IMR-90 (cell line): ENCODE data around the gene CEBPE. TPM values are rescaled to one million over a fixed set of nuclear protein-coding genes. Genes with fewer than 3 reads are reported as not detected.

Experiments
- ATAC-seq: fragments of 200-7000 bp; cut with Tn5 transposase; 2 replicates; pipeline ENCODE4 v1.9.1; 2020; ENCODE audit warnings: low read depth, mild to moderate bottlenecking, moderate library complexity
- BruUV-seq: library from RNA; stranded (reverse); fragments of 400-500 nt; replicated peaks from 2 replicates; lab custom pipeline; 2021; lab: Mats Ljungman, UMichigan
- CTCF ChIA-PET: fragments of 300-600 bp; formaldehyde crosslinking; extraction: SDS; loops from one replicate; lab custom pipeline; 2021; ENCODE audit warnings: antibody characterized with exemption; lab: Yijun Ruan, JAX
- POLR2A ChIA-PET: fragments of 300-600 bp; sonication (Branson Sonifier 250); formaldehyde crosslinking; loops from one replicate; lab custom pipeline; 2022; ENCODE audit warnings: antibody characterized with exemption; ENCODE audit not compliant: unreplicated experiment; lab: Charles Lee
- DNase-seq: peaks from one replicate; pipeline ENCODE4 v3.0.0; 2013
- H2AFZ ChIP-seq: replicated peaks from 2 replicates; pipeline ENCODE3; 2013; ENCODE audit warnings: low read length, mild to moderate bottlenecking; ENCODE audit not compliant: poor library complexity
- H2AK5ac ChIP-seq: 2 replicates; pipeline ENCODE4 v1.6.1; 2013; ENCODE audit warnings: low read depth, low read length, inconsistent platforms
- H2AK9ac ChIP-seq: replicated peaks from 2 replicates; pipeline ENCODE3; 2013; ENCODE audit warnings: mild to moderate bottlenecking, low read depth, low read length, moderate library complexity; ENCODE audit not compliant: poor library complexity
- H2BK120ac ChIP-seq: 2 replicates; pipeline ENCODE4 v1.6.1; 2013; ENCODE audit warnings: low read depth, low read length, inconsistent platforms
- H2BK15ac ChIP-seq: 3 replicates; pipeline ENCODE4 v1.6.1; 2013; ENCODE audit warnings: low read depth, low read length, inconsistent platforms
- H2BK20ac ChIP-seq: 2 replicates; pipeline ENCODE4 v1.6.1; 2013; ENCODE audit warnings: low read depth, mild to moderate bottlenecking, inconsistent platforms, low read length, moderate library complexity
- H2BK5ac ChIP-seq: 2 replicates; pipeline ENCODE4 v1.6.1; 2013; ENCODE audit warnings: mild to moderate bottlenecking, low read depth, low read length, inconsistent platforms; ENCODE audit not compliant: poor library complexity, severe bottlenecking
- H3K14ac ChIP-seq: replicated peaks from 2 replicates; pipeline ENCODE4 v1.6.1; 2013; ENCODE audit warnings: low read depth, low read length, inconsistent platforms
- H3K18ac ChIP-seq: 2 replicates; pipeline ENCODE4 v1.6.1; 2013; ENCODE audit warnings: low read depth, low read length, control low read depth
- H3K23ac ChIP-seq: 2 replicates; pipeline ENCODE4 v1.6.1; 2013; ENCODE audit warnings: low read depth, low read length, inconsistent platforms
- H3K27ac ChIP-seq: 2 replicates; pipeline ENCODE4 v1.5.1; 2013; ENCODE audit warnings: mild to moderate bottlenecking, control low read depth, low read length; ENCODE audit not compliant: insufficient read depth
- H3K27me3 ChIP-seq: 2 replicates; pipeline ENCODE4 v1.6.1; 2013; ENCODE audit warnings: low read length; ENCODE audit not compliant: control insufficient read depth, insufficient read depth
- H3K36me3 ChIP-seq: 2 replicates; pipeline ENCODE4 v1.6.1; 2013; ENCODE audit warnings: low read length, mixed read lengths; ENCODE audit not compliant: control insufficient read depth, insufficient read depth
- H3K4ac ChIP-seq: 2 replicates; pipeline ENCODE4 v1.6.1; 2013; ENCODE audit warnings: low read depth, low read length, inconsistent platforms
- H3K4me1 ChIP-seq: 2 replicates; pipeline ENCODE4 v1.6.1; 2013; ENCODE audit warnings: low read length, mixed read lengths; ENCODE audit not compliant: control insufficient read depth, insufficient read depth
- H3K4me2 ChIP-seq: 2 replicates; pipeline ENCODE4 v1.6.1; 2013; ENCODE audit warnings: low read depth, mild to moderate bottlenecking, control low read depth, low read length, moderate library complexity
- H3K4me3 ChIP-seq: 2 replicates; pipeline ENCODE4 v1.5.1; 2013; ENCODE audit warnings: low read depth, mild to moderate bottlenecking, control low read depth, low read length, moderate library complexity; ENCODE audit not compliant: insufficient read depth
- H3K56ac ChIP-seq: 2 replicates; pipeline ENCODE4 v1.6.1; 2013; ENCODE audit warnings: low read length, inconsistent platforms; ENCODE audit not compliant: insufficient read depth; ENCODE audit errors: extremely low read depth
- H3K79me1 ChIP-seq, 2 experiments: 2 replicates each; pipeline ENCODE4 v1.6.1; 2013; ENCODE audit warnings: low read length in 2 of 2, inconsistent platforms in 1 of 2, low read depth in 1 of 2
- H3K9ac ChIP-seq: 2 replicates; pipeline ENCODE4 v1.6.1; 2013; ENCODE audit warnings: low read depth, low read length, control low read depth
- H3K9me1 ChIP-seq: 2 replicates; pipeline ENCODE4 v1.6.1; 2013; ENCODE audit warnings: low read length, inconsistent platforms; ENCODE audit not compliant: insufficient read depth
- H3K9me3 ChIP-seq: 2 replicates; pipeline ENCODE4 v1.6.1; 2013; ENCODE audit warnings: low read length; ENCODE audit not compliant: control insufficient read depth, insufficient read depth
- H4K20me1 ChIP-seq: 2 replicates; pipeline ENCODE4 v1.6.1; 2013; ENCODE audit warnings: low read length, inconsistent platforms; ENCODE audit not compliant: insufficient read depth
- H4K5ac ChIP-seq: 2 replicates; pipeline ENCODE4 v1.6.1; 2013; ENCODE audit warnings: mild to moderate bottlenecking, low read depth, low read length, control low read depth
- H4K8ac ChIP-seq, 2 experiments: 2 replicates each; pipeline ENCODE4 v1.6.1; 2013; ENCODE audit warnings: low read depth in 2 of 2, low read length in 2 of 2, control low read depth in 1 of 2, inconsistent platforms in 1 of 2
- H4K91ac ChIP-seq: 2 replicates; pipeline ENCODE4 v1.6.1; 2013; ENCODE audit warnings: low read depth, low read length, inconsistent platforms; ENCODE audit not compliant: insufficient read depth
- BHLHE40 ChIP-seq: fragments of 150-350 bp; IDR thresholded peaks from 2 replicates; pipeline ENCODE4 v1.6.1; 2016; ENCODE audit warnings: mild to moderate bottlenecking, low read depth, low read length
- CEBPB ChIP-seq: IDR thresholded peaks from 2 replicates; pipeline ENCODE4 v1.6.1; 2012; ENCODE audit warnings: low read depth, low read length, improper control_type of control experiment
- CHD1 ChIP-seq: IDR thresholded peaks from 2 replicates; pipeline ENCODE4 v1.6.1; 2012; ENCODE audit warnings: low read depth, low read length, improper control_type of control experiment
- FOS ChIP-seq: fragments of 150-350 bp; IDR thresholded peaks from 2 replicates; pipeline ENCODE4 v1.6.1; 2016; ENCODE audit warnings: low read depth, low read length
- MAFK ChIP-seq: IDR thresholded peaks from 2 replicates; pipeline ENCODE4 v1.6.1; 2012; ENCODE audit warnings: low read depth, low read length, improper control_type of control experiment
- MAZ ChIP-seq: IDR thresholded peaks from 2 replicates; pipeline ENCODE4 v1.6.1; 2012; ENCODE audit warnings: low read depth, mild to moderate bottlenecking, low read length, improper control_type of control experiment, moderate library complexity, borderline replicate concordance
- MXI1 ChIP-seq: IDR thresholded peaks from 2 replicates; pipeline ENCODE4 v1.6.1; 2012; ENCODE audit warnings: low read depth, mild to moderate bottlenecking, low read length, moderate library complexity, borderline replicate concordance
- NFE2L2 ChIP-seq: fragments of 150-350 bp; IDR thresholded peaks from 2 replicates; pipeline ENCODE4 v1.6.1; 2016; ENCODE audit warnings: low read depth, mild to moderate bottlenecking, low read length
- POLR2A ChIP-seq: IDR thresholded peaks from 2 replicates; pipeline ENCODE4 v1.6.1; 2012; ENCODE audit warnings: mild to moderate bottlenecking, low read depth, low read length
- RAD21 ChIP-seq: IDR thresholded peaks from 2 replicates; pipeline ENCODE4 v1.6.1; 2012; ENCODE audit warnings: low read length, improper control_type of control experiment
- RCOR1 ChIP-seq: IDR thresholded peaks from 2 replicates; pipeline ENCODE4 v1.6.1; 2012; ENCODE audit warnings: mild to moderate bottlenecking, low read length, improper control_type of control experiment; ENCODE audit not compliant: insufficient replicate concordance
- RFX5 ChIP-seq: IDR thresholded peaks from 2 replicates; pipeline ENCODE4 v1.8.0; 2012; ENCODE audit warnings: low read depth, mild to moderate bottlenecking, low read length, moderate library complexity
- SMC3 ChIP-seq: fragments of 150-350 bp; IDR thresholded peaks from 2 replicates; pipeline ENCODE4 v1.6.1; 2016; ENCODE audit warnings: low read depth, mild to moderate bottlenecking, antibody characterized with exemption, low read length, moderate library complexity
- WGBS, 2 experiments: methylation state at CpG; one replicate each; pipeline versions ENCODE4 v1.1.5 to v1.1.7; 2013; ENCODE audit warnings: missing lambda C conversion rate in 2 of 2; ENCODE audit not compliant: insufficient read length in 1 of 2; ENCODE audit errors: extremely low coverage in 2 of 2; 5-methylcytosine and 5-hydroxymethylcytosine counted together
- dilution Hi-C: fragments of 300-500 bp; cut with HindIII; formaldehyde crosslinking; loops from one replicate; pipeline ENCODE4 v1.14.3; 2018; ENCODE audit warnings: low sequenced_read_pairs; ENCODE audit not compliant: unreplicated experiment
- in situ Hi-C: fragments of 300-500 bp; cut with MboI; formaldehyde crosslinking; loops from 3 replicates; pipeline ENCODE4 v1.14.3; 2019; ENCODE audit warnings: low sequenced_read_pairs, inconsistent platforms, mixed read lengths
- intact Hi-C: fragments of 100-400 bp; cut with micrococcal nuclease; formaldehyde crosslinking; loops from 2 replicates; pipeline ENCODE4 v1.10.0; 2022
- polyA plus RNA-seq, 3 experiments: library from polyadenylated mRNA; depleted of rRNA; stranded (reverse); fragments of >200 nt; gene quantifications; 2 replicates each; pipeline ENCODE4 v1.2.3, GENCODE V29; 2012; ENCODE audit warnings: low replicate concordance in 1 of 3
- total RNA-seq: library from RNA; depleted of rRNA; stranded (reverse); fragments of >200 nt; gene quantifications from 2 replicates; pipeline ENCODE4 v1.2.3, GENCODE V29; 2012
- TF ChIP-seq, protein P1 (sequence below): conservative IDR thresholded peaks from 2 replicates; pipeline ENCODE4 v1.5.1; 2012; ENCODE audit warnings: mild to moderate bottlenecking, low read depth, low read length, improper control_type of control experiment
- TF ChIP-seq, protein P2 (sequence below): fragments of 150-350 bp; IDR thresholded peaks from 2 replicates; pipeline ENCODE4 v1.6.1; 2016; ENCODE audit warnings: low read depth, mild to moderate bottlenecking, low read length, moderate library complexity, borderline replicate concordance
- TF ChIP-seq, protein P3 (sequence below): fragments of 150-350 bp; IDR thresholded peaks from 2 replicates; pipeline ENCODE4 v1.6.1; 2017; ENCODE audit warnings: mild to moderate bottlenecking, antibody characterized with exemption, low read length, low read depth

Gene CEBPE
- total and polyA plus RNA-seq, 2 of the 4 experiments (the other 2 are of a cell fraction) = 0.05 TPM; not detected in 1

DNA sequence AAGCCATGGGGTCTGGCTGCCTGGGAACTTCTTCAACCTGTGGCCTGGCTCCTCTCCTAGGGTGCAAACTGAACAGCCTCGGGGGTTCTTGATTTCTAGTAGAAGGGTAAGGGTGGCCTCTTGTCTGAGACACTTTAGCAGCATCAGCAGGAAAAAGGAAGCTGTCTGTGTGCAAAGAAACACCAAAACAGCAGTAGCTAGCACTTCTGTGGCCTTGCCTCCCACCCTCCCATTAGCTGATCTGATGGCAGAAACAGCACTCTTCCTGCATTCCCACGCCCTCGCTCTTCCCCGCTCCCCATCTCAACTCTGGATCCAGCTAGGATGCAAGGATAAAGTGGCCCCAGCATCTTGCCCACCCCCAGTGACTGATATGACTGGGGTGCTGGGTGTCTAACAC lies 43.7 kb upstream of the CEBPE start:
- Histone ChIP-seq H3K4me2 (no peak overlapping the region), H2AK5ac (no peak overlapping the region), H3K56ac (no peak overlapping the region), H3K27me3 (peaks cover 36% of the 10 kb centered on the region), H3K23ac (no peak overlapping the region), H3K9ac (no peak overlapping the region), H2BK5ac (no peak overlapping the region), H2BK15ac (no peak overlapping the region), H2AFZ (no peak overlapping the region), H2AK9ac (no peak overlapping the region), H4K5ac (no peak overlapping the region), H3K4me1 (peaks cover 3% of the 10 kb centered on the region; the same call in 1 of the 2 replicates), H3K14ac (no peak overlapping the region), H2BK120ac (no peak overlapping the region), H3K36me3 (no peaks in the 10 kb centered on the region), H3K79me1 (no peaks in the 10 kb centered on the region), H3K4ac (no peak overlapping the region), H3K27ac (no peak overlapping the region), H2BK20ac (no peak overlapping the region), H4K91ac (no peak overlapping the region), H3K9me1 (no peaks in the 10 kb centered on the region), H4K8ac (no peak overlapping the region), H3K9me3 (no peaks in the 10 kb centered on the region), H4K20me1 (no peaks in the 10 kb centered on the region), H3K4me3 (no peak overlapping the region), H3K18ac (no peak overlapping the region)
- intact Hi-C loops (no loop called here), in situ Hi-C loops (no loop called here), dilution Hi-C loops (no loop called here)
- no TSS peak for BruUV-seq
- ATAC-seq (no peak), DNase-seq (no peak)
- TF ChIP-seq POLR2A (no peak), CHD1 (no peak), SMC3 (no peak), CEBPB (no peak), NFE2L2 (no peak), FOS (no peak), RCOR1 (no peak), MAZ (no peak), RFX5 (no peak), MAFK (no peak), MXI1 (no peak), RAD21 (no peak), BHLHE40 (no peak)
- TF ChIP-seq, protein P1, sequence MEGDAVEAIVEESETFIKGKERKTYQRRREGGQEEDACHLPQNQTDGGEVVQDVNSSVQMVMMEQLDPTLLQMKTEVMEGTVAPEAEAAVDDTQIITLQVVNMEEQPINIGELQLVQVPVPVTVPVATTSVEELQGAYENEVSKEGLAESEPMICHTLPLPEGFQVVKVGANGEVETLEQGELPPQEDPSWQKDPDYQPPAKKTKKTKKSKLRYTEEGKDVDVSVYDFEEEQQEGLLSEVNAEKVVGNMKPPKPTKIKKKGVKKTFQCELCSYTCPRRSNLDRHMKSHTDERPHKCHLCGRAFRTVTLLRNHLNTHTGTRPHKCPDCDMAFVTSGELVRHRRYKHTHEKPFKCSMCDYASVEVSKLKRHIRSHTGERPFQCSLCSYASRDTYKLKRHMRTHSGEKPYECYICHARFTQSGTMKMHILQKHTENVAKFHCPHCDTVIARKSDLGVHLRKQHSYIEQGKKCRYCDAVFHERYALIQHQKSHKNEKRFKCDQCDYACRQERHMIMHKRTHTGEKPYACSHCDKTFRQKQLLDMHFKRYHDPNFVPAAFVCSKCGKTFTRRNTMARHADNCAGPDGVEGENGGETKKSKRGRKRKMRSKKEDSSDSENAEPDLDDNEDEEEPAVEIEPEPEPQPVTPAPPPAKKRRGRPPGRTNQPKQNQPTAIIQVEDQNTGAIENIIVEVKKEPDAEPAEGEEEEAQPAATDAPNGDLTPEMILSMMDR = no peak
- TF ChIP-seq, protein P2, sequence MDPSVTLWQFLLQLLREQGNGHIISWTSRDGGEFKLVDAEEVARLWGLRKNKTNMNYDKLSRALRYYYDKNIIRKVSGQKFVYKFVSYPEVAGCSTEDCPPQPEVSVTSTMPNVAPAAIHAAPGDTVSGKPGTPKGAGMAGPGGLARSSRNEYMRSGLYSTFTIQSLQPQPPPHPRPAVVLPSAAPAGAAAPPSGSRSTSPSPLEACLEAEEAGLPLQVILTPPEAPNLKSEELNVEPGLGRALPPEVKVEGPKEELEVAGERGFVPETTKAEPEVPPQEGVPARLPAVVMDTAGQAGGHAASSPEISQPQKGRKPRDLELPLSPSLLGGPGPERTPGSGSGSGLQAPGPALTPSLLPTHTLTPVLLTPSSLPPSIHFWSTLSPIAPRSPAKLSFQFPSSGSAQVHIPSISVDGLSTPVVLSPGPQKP = no peak
- TF ChIP-seq, protein P3, sequence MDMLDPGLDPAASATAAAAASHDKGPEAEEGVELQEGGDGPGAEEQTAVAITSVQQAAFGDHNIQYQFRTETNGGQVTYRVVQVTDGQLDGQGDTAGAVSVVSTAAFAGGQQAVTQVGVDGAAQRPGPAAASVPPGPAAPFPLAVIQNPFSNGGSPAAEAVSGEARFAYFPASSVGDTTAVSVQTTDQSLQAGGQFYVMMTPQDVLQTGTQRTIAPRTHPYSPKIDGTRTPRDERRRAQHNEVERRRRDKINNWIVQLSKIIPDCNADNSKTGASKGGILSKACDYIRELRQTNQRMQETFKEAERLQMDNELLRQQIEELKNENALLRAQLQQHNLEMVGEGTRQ = no peak
- WGBS, 2 experiments = no CpG with 5 or more reads among the region's 4 CpGs
- POLR2A ChIA-PET = interaction anchor here (0.6 kb wide), 1 partner anchor 14 kb away, joined by 3 read pairs; no protein-coding TSS in a partner anchor
- CTCF ChIA-PET = interaction anchor here (1.0 to 1.1 kb wide), 2 partner anchors 22 to 42 kb away, joined by 3 read pairs; no protein-coding TSS in a partner anchor
